HUES6 (cell line): Measurements from ENCODE around the gene PHPT1.
"Not testable (repeated sequence)": the region's sequence is repeated elsewhere in the genome, so short reads cannot be mapped to it uniquely, and the experiment has no call there.

ENCODE experiments used
- H3K27ac ChIP-seq: 2 replicates; pipeline ENCODE4 v1.7.0; 2013; ENCODE audit warnings: low read depth, mild to moderate bottlenecking, low read length, inconsistent platforms
- H3K27me3 ChIP-seq: 2 replicates; pipeline ENCODE4 v1.6.1; 2013; ENCODE audit warnings: low read length; ENCODE audit not compliant: control insufficient read depth, insufficient read depth
- H3K36me3 ChIP-seq: 2 replicates; pipeline ENCODE4 v1.6.1; 2013; ENCODE audit warnings: low read length; ENCODE audit not compliant: control insufficient read depth, insufficient read depth
- H3K4me1 ChIP-seq: 2 replicates; pipeline ENCODE4 v1.6.1; 2013; ENCODE audit warnings: low read length; ENCODE audit not compliant: control insufficient read depth, insufficient read depth
- H3K4me3 ChIP-seq: 2 replicates; pipeline ENCODE4 v1.5.1; 2013; ENCODE audit warnings: low read depth, low read length
- H3K9ac ChIP-seq: one replicate; pipeline ENCODE4 v1.6.1; 2013; ENCODE audit warnings: mild to moderate bottlenecking, low read length
- H3K9me3 ChIP-seq: 2 replicates; pipeline ENCODE4 v1.6.1; 2013; ENCODE audit warnings: low read depth, low read length; ENCODE audit not compliant: control insufficient read depth, insufficient read depth

Gene PHPT1

DNA sequence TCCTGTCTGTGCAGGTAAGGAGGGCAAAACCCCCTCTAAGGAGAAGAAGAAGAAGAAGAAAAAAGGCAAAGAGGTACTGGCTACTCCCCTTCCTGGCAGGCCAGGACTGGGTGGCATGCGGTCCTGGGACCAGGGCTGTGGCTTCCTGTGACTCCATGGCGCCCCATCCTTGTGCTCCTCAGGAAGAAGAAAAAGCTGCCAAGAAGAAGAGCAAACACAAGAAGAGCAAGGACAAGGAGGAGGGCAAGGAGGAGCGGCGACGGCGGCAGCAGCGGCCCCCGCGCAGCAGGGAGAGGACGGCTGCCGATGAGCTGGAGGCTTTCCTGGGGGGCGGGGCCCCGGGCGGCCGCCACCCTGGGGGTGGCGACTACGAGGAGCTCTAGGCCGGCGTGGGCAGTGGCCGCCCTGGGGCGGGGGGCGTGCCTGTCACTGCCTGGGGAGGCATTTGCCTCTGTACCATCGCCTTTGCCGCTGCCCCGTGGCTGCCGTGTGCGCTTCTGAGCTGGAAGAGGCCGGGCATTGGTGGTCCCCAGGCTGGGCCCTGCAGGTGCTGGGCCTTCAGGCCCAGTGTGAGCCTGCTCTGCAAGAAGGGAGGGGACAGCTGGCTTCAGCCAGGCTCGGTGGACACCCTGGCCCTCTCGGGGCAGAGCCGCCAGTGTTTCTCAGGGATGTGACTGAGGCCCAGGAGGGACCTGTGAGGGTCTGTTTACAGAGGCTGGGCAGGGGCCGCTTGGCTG lies 8.9 kb upstream of the PHPT1 start:
- peaks cover 39% of the 10 kb centered on the region for H3K36me3 ChIP-seq
- no peaks in the 10 kb centered on the region; the same call in 1 of the 2 replicates for H3K27me3 ChIP-seq
- H3K9me3 ChIP-seq = no peaks in the 10 kb centered on the region
- no peak overlapping the region for H3K4me3 ChIP-seq
- H3K4me1 ChIP-seq = peaks cover 30% of the 10 kb centered on the region
- H3K9ac ChIP-seq = no peak overlapping the region
- H3K27ac ChIP-seq = 0 out of 2 replicates have a peak overlapping the region, but pooled peaks have one; percentile 0

DNA sequence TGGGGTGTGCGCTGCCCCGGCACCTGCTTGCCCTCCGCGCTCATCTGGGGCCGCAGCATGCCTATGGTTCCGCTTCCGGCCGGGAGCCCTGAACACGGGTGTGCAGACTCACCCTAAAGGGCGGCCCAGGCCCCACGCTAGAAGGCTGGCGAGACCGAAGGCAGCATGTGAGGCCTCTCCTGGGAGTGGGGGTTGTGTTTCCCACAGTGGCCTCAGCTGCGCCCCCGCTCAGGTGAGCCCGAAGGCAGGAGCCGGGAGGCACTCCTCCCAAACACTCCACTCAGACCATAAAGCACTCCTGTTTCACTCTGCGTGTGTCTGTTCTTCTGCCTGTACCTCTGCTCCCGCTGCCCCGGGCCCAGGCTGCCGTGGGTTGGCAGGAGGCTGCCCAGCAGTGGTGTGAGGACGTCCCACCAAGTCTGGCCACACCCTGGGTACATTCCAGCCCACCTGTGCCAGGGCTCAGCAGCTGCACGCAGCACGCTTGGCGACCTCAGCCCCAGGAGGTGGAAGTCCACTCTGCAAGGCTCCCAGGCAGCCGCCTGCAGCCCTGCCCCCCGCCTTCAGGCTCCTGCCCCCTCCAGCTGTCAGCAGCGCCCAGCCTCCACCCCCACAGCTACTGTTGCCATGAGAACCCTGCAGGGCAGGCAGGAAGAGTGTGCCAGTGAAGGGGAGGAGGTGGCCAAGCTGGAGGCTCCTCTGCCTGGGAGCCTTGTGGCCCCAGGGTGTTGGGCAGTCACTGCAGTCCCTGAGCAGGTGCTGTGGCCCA lies 8.1 kb upstream of the PHPT1 start:
- H3K9ac ChIP-seq = no peak overlapping the region
- H3K36me3 ChIP-seq = peaks cover 32% of the 10 kb centered on the region
- H3K4me1 ChIP-seq = peaks cover 30% of the 10 kb centered on the region
- H3K4me3 ChIP-seq = no peak overlapping the region
- no peaks in the 10 kb centered on the region; the same call in 1 of the 2 replicates for H3K27me3 ChIP-seq
- H3K27ac ChIP-seq = no peak overlapping the region
- no peaks in the 10 kb centered on the region for H3K9me3 ChIP-seq

DNA sequence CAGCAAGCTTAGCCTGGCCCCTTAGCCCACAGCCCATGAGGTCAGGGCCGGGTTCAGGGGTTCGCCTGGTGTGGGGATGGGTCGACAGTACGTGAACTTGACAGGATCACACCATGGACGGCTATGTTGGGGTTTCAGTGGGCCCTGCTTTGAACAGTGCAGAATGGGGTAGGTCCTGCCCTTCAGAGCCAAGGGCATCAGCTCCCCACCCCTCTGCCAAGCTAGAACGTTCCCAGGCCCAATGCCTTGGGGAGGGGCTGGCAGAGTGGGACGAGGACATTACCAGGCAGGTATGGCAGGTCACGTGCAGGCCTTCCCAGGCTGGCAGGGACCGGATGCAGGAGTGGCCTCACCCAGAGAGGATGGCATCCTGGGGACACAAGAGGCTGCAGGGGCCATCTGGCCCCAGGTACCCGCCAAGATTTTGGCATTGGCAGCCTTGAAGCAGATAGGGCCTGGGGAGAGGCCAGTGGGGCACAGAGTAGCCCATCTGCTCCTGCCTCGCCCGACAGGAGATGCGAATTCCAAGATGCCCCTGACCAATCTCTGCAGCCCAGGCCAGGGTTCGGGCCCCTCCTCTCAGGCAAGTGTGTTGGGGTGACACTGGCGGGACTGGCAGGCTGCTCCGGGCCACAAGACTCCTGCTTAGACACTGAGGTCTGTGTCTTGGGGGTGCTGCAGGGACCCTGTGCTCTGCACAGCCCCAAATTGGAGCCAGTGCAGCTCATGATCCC lies 7.4 kb upstream of the PHPT1 start:
- not testable (repeated sequence) for H3K27ac ChIP-seq, H3K27me3 ChIP-seq, H3K9ac ChIP-seq, H3K9me3 ChIP-seq
- Histone ChIP-seq H3K4me3 (peak overlapping the region; percentile 34; the same call in 1 of the 2 replicates), H3K36me3 (peaks cover 26% of the 10 kb centered on the region), H3K4me1 (peaks cover 30% of the 10 kb centered on the region)

DNA sequence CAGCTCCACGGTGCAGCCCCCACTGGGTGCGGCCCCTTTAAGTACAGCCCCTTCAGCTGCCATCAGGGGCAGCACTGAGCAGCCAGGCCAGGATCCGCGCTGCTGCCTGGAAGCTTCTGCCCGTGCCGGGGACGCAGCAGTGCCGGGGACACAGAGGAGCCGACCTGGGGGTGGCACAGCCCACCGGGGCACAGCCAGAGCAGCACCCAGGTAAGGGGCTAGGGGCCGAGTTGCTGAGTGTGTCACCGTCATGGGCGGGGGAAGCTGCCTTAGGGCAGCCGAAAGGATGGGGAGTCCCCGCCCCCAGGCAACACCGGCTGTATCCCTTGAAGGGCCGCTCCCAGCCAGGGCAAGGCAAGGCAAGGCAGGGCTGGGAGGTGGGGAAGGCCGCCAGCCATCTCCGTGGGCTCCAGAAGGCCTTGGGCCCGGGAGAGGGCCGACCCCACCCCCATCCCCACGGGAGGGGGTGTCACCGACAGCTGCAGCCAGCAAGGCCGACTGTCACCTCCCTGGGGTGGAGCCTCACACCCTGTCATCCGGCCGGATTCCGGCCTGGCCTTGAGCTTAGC lies 6.7 kb upstream of the PHPT1 start, which contains the start of gene AJM1:
Gene AJM1, plus strand, starts transcription at position 99 of the 569 bp plus-strand sequence. CDS start 1,937 bp downstream, outside the sequence.
- H3K4me3 ChIP-seq = peak within 1 kb of the TSS; percentile 34
- peaks cover 26% of the 10 kb centered on the region for H3K36me3 ChIP-seq
- not testable (repeated sequence) for H3K27ac ChIP-seq, H3K9ac ChIP-seq, H3K9me3 ChIP-seq, H3K27me3 ChIP-seq
- H3K4me1 ChIP-seq = peaks cover 30% of the 10 kb centered on the region

DNA sequence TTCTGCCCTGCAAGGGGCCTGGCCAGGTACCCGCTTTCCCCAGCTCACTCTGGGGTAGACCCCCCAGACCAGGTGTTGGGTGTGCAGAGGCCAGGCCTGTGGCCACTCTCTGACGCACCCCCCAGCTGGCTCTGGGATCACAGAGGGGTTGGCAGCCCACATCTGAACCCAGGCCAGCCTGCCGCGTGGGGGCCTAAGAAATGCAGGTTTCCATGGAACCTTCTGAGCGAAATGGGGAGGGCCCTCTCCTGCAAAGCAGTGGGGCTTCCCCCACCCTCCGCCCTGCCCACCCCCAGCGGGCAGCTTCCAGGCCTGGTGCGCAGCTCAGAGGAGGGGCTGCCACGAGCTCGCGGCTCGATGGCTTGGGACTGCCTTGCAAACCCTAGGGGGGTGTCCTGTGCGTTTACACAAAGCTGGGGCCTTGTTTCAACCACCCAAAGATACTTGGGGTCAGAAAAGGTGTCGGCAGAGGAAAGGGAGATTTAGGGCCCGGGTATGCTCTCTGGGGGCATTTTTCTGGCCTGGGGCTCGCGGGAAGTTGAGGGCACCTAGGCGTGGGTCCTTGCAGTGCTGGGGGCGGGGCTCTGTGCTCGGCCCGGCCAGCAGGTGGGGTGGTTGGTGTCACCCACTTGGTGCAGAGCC lies 5.9 kb upstream of the PHPT1 start:
- H3K27me3 ChIP-seq, H3K27ac ChIP-seq, H3K9ac ChIP-seq, H3K9me3 ChIP-seq, H3K4me3 ChIP-seq: not testable (repeated sequence)
- Histone ChIP-seq H3K36me3 (peaks cover 18% of the 10 kb centered on the region), H3K4me1 (peaks cover 30% of the 10 kb centered on the region)

DNA sequence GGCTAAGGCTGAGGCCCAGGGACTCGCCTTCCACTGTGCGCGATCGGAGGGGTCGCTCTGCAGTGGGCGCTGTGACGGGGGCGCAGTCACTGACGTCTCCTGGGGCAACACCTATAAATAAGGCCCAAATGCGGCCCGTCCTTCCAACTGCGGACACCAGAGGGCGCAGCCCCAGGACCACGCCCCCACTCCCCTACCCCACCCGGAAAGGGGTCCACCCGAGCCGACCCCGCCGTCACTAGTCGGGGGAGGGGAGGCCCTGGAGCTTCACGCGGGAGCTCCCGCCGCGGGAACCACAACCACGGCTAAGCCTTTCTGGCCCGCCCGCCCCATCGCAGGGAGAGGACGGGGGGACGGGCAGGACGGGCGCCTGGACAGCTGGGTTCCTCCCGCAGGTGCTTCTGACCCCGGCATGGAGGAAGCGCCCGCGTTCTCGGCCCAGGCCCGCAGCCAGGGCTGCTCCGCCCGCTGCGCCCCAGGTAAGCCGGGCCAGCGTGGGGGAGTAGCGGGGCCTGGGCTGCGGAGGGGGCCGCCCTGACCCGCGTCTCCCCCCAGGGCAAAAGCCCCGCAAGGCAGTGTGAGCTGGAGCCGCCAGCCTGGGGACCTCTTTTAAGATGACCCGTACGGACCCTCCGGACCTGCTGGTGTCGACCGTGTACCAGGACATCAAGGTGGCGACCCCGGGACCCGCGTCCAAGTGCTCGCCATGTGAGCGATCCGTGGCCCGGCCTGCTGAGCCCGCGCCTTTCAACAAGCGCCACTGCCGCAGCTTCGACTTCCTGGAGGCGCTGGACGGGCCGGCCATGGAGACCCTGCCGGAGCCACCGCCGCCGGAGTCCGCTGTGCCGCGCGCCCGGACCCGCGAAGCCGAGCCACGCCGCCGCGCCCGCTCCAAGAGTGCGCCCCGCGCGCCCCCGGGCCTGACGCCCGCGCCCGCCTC lies 5.1 kb upstream of the PHPT1 start:
- H3K9ac ChIP-seq, H3K9me3 ChIP-seq, H3K4me3 ChIP-seq, H3K27ac ChIP-seq, H3K27me3 ChIP-seq: not testable (repeated sequence)
- H3K36me3 ChIP-seq = peaks cover 10% of the 10 kb centered on the region
- H3K4me1 ChIP-seq = peaks cover 29% of the 10 kb centered on the region

DNA sequence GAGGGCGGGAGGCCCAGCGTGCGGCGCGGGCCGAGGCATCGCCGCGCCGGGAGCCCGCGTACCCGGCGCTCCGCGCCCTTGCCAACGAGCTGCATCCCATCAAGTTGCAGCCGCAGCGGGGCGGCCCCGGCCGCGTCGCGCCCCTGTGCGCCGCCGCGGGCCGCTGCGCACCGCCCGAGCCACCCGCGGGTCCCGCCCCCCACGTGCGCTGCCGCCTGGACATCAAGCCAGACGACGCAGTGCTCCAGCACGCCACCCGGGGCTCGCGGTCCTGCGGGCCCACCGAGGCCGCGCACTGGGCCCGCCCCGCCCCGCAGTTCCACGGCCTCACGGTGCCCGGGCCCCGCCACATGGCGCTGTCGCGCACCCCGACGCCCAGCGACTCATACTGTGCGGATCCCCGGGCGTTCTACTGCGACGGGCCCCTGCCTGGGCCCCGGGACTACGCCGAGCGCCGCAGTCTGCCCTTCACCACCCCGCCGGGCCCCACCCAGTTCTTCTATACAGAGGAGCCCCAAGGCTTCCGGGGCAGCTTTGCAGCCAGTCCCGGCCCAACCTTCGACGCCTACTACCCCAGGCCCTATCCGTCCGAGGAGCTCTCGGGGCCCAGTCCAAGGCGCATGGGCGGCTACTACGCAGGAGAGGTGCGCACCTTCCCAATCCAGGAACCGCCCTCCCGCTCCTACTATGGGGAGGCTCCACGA lies 4.3 kb upstream of the PHPT1 start:
- Histone ChIP-seq H3K27ac (no peak overlapping the region), H3K27me3 (peaks cover 5% of the 10 kb centered on the region; the same call in 1 of the 2 replicates), H3K9ac (no peak overlapping the region), H3K4me1 (peaks cover 25% of the 10 kb centered on the region), H3K9me3 (no peaks in the 10 kb centered on the region), H3K36me3 (peaks cover 3% of the 10 kb centered on the region), H3K4me3 (no peak overlapping the region)

DNA sequence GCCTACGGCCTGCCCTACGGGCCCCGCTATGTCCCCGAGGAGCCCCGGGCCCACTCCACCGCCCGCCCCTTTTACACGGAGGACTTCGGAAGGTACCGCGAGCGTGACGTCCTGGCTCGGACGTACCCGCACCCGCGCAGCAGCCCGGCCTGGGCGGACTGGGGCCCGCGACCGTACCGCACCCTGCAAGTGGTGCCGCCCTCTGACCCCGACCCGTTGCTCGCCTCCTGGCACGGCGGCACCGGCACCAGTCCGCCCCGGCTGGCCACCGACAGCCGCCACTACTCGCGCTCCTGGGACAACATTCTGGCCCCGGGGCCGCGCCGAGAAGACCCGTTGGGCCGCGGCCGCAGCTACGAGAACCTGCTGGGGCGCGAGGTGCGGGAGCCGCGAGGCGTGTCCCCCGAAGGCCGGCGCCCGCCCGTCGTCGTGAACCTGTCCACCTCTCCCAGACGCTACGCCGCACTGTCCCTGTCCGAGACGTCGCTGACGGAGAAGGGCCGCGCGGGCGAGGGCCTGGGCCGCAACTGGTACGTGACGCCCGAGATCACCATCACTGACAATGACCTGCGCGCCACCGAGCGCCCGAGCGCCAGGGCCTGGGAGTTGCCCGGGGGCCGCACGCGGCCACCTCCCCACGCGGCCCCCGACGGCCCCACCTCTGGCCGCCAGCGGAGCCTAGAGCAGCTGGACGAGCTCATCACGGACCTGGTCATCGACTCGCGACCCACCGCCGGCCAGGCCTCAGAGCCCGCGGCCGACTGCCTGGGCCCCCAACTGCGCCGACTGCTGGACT lies 3.5 kb upstream of the PHPT1 start:
- no peak overlapping the region for H3K9ac ChIP-seq
- H3K4me1 ChIP-seq = peaks cover 25% of the 10 kb centered on the region
- H3K36me3 ChIP-seq = peaks cover 7% of the 10 kb centered on the region
- peaks cover 5% of the 10 kb centered on the region; the same call in 1 of the 2 replicates for H3K27me3 ChIP-seq
- no peaks in the 10 kb centered on the region for H3K9me3 ChIP-seq
- no peak overlapping the region; the same call in 1 of the 2 replicates for H3K4me3 ChIP-seq
- no peak overlapping the region for H3K27ac ChIP-seq
